ENCODE results near the gene PEPD.

Gene PEPD

GRCh38 chr19:33512021-33512420 is 9.6 kb downstream of the PEPD start:
- no peak for DNase-seq (ENCODE audit: low read depth, low spot score)

- DNase-seq (ENCODE audit: low read depth, low spot score): no peak
These were observed 10.2 kb downstream of the PEPD start for GRCh38 chr19:33511346-33511745.

DNA sequence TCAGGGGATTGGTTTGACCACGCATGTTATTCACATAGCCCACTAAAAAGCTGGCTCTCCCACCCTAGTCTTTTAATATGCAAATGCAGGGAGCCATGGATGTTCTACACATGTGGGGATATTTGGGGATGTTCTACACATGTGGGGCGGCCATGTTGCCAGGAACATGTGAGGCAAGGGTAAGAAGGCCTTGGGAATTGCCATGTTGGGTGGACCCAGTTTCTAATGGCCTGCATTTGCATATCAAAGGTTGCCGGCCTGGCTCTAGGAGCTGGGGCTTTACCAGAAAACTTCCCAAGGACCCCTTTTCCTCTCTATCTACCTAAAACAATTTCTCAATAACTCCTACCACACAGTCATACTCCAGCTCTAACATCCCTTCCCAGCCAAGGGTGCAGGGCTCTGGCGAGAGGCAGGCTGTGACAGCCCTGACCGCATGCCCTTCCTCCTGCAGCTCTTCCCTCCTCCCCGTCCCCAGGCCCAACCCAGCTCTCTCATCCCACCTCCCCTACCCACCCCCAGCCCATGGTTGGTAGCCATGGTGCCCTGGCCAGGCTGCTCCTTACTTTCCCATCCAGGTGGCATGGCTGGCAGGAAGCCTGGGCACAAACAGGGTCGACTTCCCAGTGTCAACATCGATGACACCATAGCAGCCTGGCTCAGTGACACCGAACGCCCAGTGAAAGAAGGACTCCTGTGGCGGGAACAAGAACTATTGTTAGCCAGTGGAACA is 11.0 kb downstream of the PEPD start:
- DNase-seq (ENCODE audit: low read depth, low spot score): no peak

GRCh38 chr19:33509774-33510173 is 11.8 kb downstream of the PEPD start:
- DNase-seq (ENCODE audit: low read depth, low spot score): no peak

- DNase-seq (ENCODE audit: low read depth, low spot score): no peak
These were observed 12.5 kb downstream of the PEPD start for GRCh38 chr19:33508941-33509614.

DNA sequence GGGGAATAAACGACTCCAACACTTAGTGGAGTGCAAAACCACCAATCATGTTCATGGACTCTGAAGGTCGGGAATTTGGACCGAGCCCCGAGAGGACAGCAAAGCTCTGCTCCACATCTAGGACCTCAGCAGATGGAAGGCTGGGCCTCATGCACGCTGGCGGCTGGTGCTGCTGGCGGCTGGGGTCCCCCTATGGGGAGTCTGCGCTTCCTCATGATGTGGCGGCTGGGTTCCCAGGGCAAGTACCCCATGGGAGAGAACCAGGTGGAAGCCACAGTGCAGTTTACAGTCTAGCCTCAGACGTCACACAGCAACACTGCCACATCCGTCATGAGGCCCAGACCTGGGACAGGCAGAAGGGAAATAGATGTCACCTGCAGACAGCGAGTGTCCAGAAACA is 13.2 kb downstream of the PEPD start:
- no peak for DNase-seq (ENCODE audit: low read depth, low spot score)

- no peak for DNase-seq (ENCODE audit: low read depth, low spot score)
These were observed 13.6 kb downstream of the PEPD start for GRCh38 chr19:33508009-33508408.

DNA sequence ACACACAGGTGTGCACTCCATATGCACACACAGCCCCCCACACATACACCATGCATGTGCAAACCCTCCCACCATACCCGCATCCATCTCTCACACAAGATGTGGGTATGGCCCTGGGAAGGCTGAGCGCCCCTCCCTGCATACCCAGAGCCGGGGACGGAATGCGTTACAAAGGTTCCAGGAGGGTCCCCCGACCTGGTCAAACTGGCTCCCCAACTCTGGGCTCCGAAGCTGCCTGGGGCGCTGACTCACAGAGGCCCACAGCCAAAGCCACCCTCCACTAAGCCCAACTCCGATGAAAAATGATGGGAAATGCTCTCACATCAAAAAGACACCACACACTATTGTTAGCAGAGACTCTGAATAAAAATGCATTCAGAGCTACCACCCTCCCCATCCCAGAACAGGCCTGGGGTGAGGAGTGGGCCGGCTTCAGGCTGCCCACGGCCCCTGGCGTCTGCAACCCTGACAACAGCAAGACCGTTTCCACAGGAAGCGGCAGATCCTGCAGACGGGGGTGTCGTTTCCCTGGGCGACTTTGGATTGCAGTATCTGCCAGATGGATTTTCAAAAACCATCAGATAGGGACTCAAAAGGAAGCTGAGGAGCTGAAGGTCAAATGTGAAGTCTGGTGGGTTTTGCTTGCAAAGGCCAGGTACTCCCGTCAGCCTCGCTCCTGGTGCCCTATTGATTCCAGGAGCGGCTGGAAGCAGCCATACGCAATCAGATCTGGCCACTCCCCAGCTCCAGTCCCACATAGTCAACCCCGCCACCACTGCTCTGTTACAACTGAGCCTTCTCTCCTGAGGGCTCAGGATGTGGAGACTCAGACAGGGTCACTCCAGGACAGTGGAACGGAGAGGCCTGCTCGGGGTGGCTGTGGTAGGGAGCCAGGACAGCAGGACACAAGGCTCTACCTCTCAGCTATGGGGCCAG is 14.3 kb downstream of the PEPD start:
- DNase-seq (ENCODE audit: low read depth, low spot score): no peak

- DNase-seq (ENCODE audit: low read depth, low spot score): no peak
These were observed 15.1 kb downstream of the PEPD start for GRCh38 chr19:33506498-33506897.

DNA sequence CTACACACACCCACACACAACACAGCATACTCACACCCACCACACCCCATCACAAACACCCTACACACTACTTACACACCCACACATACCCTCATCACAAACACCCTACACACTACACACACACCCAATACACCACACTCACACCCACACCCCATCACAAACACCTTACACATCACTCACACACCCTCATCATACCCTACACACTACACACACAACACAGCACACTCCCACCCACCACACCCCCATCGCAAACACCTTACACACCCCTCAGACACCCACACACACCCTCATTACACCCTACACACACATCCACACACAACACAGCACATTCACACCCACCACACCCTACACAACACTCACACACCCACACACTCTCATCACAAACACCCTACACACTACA is 15.8 kb downstream of the PEPD start:
- no peak for DNase-seq (ENCODE audit: low read depth, low spot score)

- DNase-seq (ENCODE audit: low read depth, low spot score): no peak
These were observed 16.4 kb downstream of the PEPD start for GRCh38 chr19:33505148-33505547.

DNA sequence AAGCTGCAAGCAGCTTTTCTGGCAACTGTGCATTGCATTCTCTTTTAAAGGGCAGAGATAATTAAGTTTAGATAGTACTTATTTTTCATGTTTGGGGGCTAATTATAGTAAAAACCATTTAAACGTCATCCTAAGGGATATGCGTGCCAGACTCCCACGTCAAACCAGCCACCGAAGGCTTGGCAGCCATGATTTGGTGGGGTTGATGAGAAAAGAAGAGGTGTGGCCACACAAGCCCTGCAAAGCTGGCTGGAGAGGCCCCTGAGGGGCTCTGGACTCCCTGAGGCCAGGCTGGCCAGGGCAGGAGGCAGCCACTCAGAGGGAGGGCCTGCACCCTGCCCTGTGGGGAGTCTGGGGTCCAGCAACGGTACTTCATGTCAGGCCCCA is 17.5 kb downstream of the PEPD start:
- DNase-seq (ENCODE audit: low read depth, low spot score): no peak

- DNase-seq (ENCODE audit: low read depth, low spot score): no peak
These were observed 18.0 kb downstream of the PEPD start for GRCh38 chr19:33503433-33504057.

GRCh38 chr19:33503030-33503429 is 18.6 kb downstream of the PEPD start:
- no peak for DNase-seq (ENCODE audit: low read depth, low spot score)

DNA sequence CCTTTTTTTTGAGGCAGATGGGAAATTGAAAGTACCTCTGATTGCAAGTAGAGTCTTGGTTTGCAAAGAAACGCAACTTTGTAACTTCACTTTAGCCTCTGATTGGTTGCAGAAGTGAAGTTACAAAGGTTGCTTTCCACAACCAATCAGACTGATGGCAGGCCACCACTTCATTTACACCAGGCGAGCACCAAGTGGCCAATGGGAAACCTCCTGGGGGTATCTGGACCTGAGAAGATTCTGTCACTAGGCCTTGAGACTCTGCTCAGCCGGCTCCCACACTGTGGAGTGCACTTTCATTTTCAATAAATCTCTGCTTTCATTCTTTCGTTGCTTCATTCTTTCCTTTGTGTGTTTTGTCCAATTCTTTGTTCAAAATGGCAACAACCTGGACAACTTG is 19.1 kb downstream of the PEPD start:
- no peak for DNase-seq (ENCODE audit: low read depth, low spot score)

GRCh38 chr19:33501693-33502356 is 19.8 kb downstream of the PEPD start:
- DNase-seq (ENCODE audit: low read depth, low spot score): no peak

- DNase-seq (ENCODE audit: low read depth, low spot score): no peak
These were observed 20.6 kb downstream of the PEPD start for GRCh38 chr19:33500991-33501390.

DNA sequence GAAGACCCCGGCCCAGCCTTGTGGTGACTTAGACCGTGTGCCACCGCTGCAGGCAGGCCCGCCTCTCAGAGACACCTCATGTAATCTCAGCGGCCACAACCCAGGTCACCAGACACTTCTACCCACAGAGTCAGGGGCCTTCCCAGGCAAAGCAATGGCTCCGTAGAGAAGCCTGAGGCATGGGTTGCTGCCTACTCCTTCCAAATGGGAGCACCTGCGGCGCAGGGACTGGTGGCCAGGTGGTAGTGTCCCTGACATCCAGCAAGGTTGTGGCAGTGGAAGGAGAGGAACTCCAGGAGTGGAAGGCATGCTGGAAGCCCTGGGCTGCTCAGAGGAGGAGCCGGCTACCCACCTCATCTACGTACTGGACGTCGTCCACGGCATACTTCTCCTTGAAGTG is 21.0 kb downstream of the PEPD start:
- no peak for DNase-seq (ENCODE audit: low read depth, low spot score)

DNA sequence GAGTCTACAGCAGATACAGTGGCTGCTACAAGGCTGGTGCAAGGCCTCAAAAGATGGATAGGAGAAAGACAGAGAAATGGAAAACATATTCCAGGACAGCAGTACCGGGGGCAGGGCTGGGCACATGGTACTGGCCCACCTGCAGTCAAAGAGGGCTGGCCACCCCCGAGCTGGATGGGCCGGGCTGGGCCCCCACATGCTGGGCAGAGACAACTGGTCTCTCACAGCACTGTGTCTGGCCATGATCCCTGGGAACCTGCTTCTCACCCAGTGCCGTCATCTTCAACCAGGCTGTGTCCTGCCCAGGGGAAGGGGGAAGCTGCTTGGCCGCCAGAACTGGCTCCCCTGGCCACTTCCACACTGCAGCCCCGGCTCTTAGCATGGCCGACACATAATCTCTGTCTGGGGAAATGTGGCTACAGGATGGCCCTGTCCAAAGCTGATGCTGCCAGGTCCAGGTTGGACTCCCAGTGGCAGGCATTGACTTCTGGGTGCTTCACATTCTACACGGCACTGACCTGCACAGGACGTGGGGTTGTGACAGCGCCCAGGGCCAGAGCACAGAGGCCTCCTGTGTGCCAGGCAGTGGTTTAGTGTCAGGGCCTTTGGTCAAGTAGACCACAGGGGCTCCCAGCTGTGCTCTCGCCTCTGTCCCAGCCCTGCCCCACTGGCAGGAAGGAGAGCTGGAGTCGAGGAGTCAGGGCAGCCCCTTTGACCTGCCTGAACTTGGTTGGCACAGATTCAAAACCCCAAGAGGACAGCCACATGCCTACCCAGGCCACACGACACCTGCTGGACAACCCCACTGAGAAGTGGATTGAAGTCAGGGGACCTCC is 21.7 kb downstream of the PEPD start:
- no peak for DNase-seq (ENCODE audit: low read depth, low spot score)

- DNase-seq (ENCODE audit: low read depth, low spot score): no peak
These were observed 22.3 kb downstream of the PEPD start for GRCh38 chr19:33499248-33499647.
